ENCODE measurements around the gene PSG3. TPM values are rescaled to one million over a fixed set of nuclear protein-coding genes. Genes with fewer than 3 reads are reported as not detected.

PSG3 gene
- not detected in 2 replicates for total RNA-seq (ENCODE audit: low replicate concordance)

GRCh38 chr19:42740381-42740780 is at the start of gene PSG3:
Gene PSG3, minus strand, starts transcription at chr19:42740481. Its CDS starts 97 bp downstream, at chr19:42740384.

Other genes starting within 250 kb of the PSG3 start
- not detected in 2 replicates for gene CEACAM1, start 212.0 kb downstream of the PSG3 start, total RNA-seq (ENCODE audit: low replicate concordance)
- not detected in 2 replicates for gene CEACAM8, start 145.6 kb downstream of the PSG3 start, total RNA-seq (ENCODE audit: low replicate concordance)
- gene PSG8, start 25.2 kb upstream of the PSG3 start, total RNA-seq (ENCODE audit: low replicate concordance): not detected in 2 replicates
- gene PSG1, start 139.2 kb upstream of the PSG3 start, total RNA-seq (ENCODE audit: low replicate concordance): 1.2 TPM in 1 of 2 replicates, not detected in the other
- not detected in 2 replicates for gene PSG6, start 177.4 kb upstream of the PSG3 start, total RNA-seq (ENCODE audit: low replicate concordance)
- not detected in 2 replicates for gene PSG7, start 196.7 kb upstream of the PSG3 start, total RNA-seq (ENCODE audit: low replicate concordance)

Data from smooth muscle cell of the coronary artery (primary cell).